ENCODE results near the gene P3H4.

P3H4 gene

DNA sequence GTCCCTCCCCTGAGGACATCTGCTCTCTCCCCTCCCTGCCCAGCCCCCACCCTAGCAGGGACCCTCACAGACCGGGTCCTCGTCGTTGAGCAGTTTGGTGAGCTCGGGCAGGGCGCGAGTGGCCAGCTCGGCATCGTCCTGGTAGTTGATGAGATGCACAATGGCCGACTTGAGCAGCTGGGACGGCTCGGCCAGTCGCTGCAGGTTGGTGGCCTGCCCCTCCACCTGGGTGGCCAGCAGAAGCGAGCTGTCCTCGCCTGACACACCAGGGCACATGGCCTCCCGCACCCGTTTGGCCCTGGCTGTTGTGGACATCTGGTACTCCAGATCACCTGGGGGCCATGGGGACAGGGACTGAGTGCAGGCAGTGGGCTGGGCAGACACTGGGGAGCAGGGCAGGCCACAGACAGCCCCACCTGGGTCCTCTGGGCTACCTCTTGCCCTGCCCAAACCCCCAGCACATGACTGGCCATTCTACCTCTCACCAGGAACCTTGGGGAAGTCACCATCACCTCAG, 42.3 kb downstream of the P3H4 start:
- no peak for DNase-seq (ENCODE audit: low spot score)
- TF ChIP-seq, protein P1, sequence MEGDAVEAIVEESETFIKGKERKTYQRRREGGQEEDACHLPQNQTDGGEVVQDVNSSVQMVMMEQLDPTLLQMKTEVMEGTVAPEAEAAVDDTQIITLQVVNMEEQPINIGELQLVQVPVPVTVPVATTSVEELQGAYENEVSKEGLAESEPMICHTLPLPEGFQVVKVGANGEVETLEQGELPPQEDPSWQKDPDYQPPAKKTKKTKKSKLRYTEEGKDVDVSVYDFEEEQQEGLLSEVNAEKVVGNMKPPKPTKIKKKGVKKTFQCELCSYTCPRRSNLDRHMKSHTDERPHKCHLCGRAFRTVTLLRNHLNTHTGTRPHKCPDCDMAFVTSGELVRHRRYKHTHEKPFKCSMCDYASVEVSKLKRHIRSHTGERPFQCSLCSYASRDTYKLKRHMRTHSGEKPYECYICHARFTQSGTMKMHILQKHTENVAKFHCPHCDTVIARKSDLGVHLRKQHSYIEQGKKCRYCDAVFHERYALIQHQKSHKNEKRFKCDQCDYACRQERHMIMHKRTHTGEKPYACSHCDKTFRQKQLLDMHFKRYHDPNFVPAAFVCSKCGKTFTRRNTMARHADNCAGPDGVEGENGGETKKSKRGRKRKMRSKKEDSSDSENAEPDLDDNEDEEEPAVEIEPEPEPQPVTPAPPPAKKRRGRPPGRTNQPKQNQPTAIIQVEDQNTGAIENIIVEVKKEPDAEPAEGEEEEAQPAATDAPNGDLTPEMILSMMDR (IDR thresholded peaks at IDR 0.05; ENCODE audit: extremely low read depth, missing control alignments) = no peak

GRCh38 chr17:41768682-41769288, 43.0 kb downstream of the P3H4 start:
- TF ChIP-seq, protein P1 (IDR thresholded peaks at IDR 0.05; ENCODE audit: extremely low read depth, missing control alignments) = no peak
- no peak for DNase-seq (ENCODE audit: low spot score)

- no peak for DNase-seq (ENCODE audit: low spot score)
- TF ChIP-seq, protein P1 (IDR thresholded peaks at IDR 0.05; ENCODE audit: extremely low read depth, missing control alignments) = no peak
Observed at GRCh38 chr17:41767324-41768042, 44.3 kb downstream of the P3H4 start.

GRCh38 chr17:41766135-41766534, 45.6 kb downstream of the P3H4 start:
- TF ChIP-seq, protein P1 (IDR thresholded peaks at IDR 0.05; ENCODE audit: extremely low read depth, missing control alignments) = no peak
- DNase-seq (ENCODE audit: low spot score) = no peak

DNA sequence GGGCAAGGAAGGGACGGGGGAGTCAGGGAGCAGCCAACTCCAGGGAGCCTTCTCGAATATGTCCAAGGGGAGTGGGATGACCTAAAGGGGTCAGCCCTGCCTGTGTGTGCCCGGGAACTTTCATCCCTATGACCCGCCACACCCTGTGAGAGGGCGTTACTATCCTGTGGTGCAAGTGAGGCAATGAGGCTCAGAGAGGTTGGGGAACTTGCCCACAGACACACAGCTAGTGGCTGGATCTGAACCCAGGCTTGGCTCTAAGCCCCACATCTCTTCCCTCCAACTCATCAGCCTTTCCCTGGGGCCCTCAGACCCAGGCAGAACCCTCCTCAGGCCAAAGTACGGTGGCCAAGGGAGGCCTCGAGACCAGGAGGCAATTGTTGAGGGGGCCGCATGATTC, 48.4 kb downstream of the P3H4 start:
- TF ChIP-seq, protein P1 (IDR thresholded peaks at IDR 0.05; ENCODE audit: extremely low read depth, missing control alignments) = no peak
- DNase-seq (ENCODE audit: low spot score) = no peak

GRCh38 chr17:41762841-41763240, 48.9 kb downstream of the P3H4 start:
- DNase-seq (ENCODE audit: low spot score) = no peak
- TF ChIP-seq, protein P1 (IDR thresholded peaks at IDR 0.05; ENCODE audit: extremely low read depth, missing control alignments) = no peak

DNA sequence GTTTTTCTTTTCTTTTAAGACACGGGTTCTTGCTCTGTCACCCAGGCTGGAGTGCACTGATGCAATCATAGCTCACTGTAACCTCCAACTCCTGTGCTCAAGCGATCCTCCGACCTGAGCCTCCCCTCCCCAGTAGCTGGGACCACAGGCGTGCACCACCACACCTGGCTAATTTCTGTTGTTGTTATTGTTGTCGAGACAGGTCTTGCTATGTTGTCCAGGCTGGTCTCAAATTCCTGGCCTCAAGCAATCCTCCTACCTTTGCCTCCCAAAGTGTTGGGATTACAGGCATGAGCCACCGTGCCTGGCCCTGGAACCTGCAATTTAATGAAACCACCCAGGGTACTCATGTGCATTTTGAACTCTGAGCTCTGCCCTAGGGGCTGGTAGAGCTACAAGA, 49.4 kb downstream of the P3H4 start:
- TF ChIP-seq, protein P1 (IDR thresholded peaks at IDR 0.05; ENCODE audit: extremely low read depth, missing control alignments) = no peak
- DNase-seq (ENCODE audit: low spot score) = no peak
